HG03025 (cell line): ENCODE measurements around the gene RAD50.

Source experiments
- ATAC-seq: cut with Tn5 transposase; IDR thresholded peaks from one replicate; pipeline ENCODE4 v1.9.1; 2021; ENCODE audit warnings: mild to moderate bottlenecking, moderate library complexity; ENCODE audit not compliant: unreplicated experiment, low FRiP score

RAD50 gene

GRCh38 chr5:132673488-132673887, 116.7 kb downstream of the RAD50 start:
- no peak for ATAC-seq

GRCh38 chr5:132673939-132674630, 117.3 kb downstream of the RAD50 start, which contains the start of gene IL4:
IL4 (plus strand) TSS chr5:132673989; CDS start chr5:132674051, 62 bp downstream.
- no peak for ATAC-seq

GRCh38 chr5:132674671-132675506, 118.1 kb downstream of the RAD50 start:
- ATAC-seq, result peak; percentile 84

GRCh38 chr5:132675936-132676689, 119.3 kb downstream of the RAD50 start:
- ATAC-seq, result no peak

- no peak for ATAC-seq
Measured at GRCh38 chr5:132677191-132677590, 120.4 kb downstream of the RAD50 start.

GRCh38 chr5:132677682-132678400, 121.1 kb downstream of the RAD50 start:
- ATAC-seq, result no peak

GRCh38 chr5:132678735-132679134, 122.0 kb downstream of the RAD50 start:
- ATAC-seq, result no peak

- ATAC-seq, result no peak
Measured at GRCh38 chr5:132679166-132679565, 122.4 kb downstream of the RAD50 start.

- no peak for ATAC-seq
Measured at GRCh38 chr5:132679717-132680380, 123.1 kb downstream of the RAD50 start.

GRCh38 chr5:132680780-132681475, 124.2 kb downstream of the RAD50 start:
- no peak for ATAC-seq

GRCh38 chr5:132681476-132681831, 124.7 kb downstream of the RAD50 start:
- ATAC-seq, result no peak

- no peak for ATAC-seq
Measured at GRCh38 chr5:132681983-132682382, 125.2 kb downstream of the RAD50 start.

GRCh38 chr5:132684491-132684890, 127.7 kb downstream of the RAD50 start:
- ATAC-seq, result no peak

- ATAC-seq, result no peak
Measured at GRCh38 chr5:132684922-132685720, 128.3 kb downstream of the RAD50 start.

- ATAC-seq, result no peak
Measured at GRCh38 chr5:132686193-132686592, 129.4 kb downstream of the RAD50 start.

- no peak for ATAC-seq
Measured at GRCh38 chr5:132687995-132688394, 131.2 kb downstream of the RAD50 start.

GRCh38 chr5:132688536-132689339, 132.0 kb downstream of the RAD50 start:
- no peak for ATAC-seq

GRCh38 chr5:132689513-132689912, 132.7 kb downstream of the RAD50 start:
- no peak for ATAC-seq
